GM18867 (cell line): ENCODE data around the gene HOXA5.

Experiments
- ATAC-seq: cut with Tn5 transposase; IDR thresholded peaks from one replicate; pipeline ENCODE4 v1.9.1; 2021; ENCODE audit warnings: mild to moderate bottlenecking, moderate library complexity; ENCODE audit not compliant: unreplicated experiment

Gene HOXA5

GRCh38 chr7:27109466-27110185 lies 33.9 kb downstream of the HOXA5 start:
- no peak for ATAC-seq

DNA sequence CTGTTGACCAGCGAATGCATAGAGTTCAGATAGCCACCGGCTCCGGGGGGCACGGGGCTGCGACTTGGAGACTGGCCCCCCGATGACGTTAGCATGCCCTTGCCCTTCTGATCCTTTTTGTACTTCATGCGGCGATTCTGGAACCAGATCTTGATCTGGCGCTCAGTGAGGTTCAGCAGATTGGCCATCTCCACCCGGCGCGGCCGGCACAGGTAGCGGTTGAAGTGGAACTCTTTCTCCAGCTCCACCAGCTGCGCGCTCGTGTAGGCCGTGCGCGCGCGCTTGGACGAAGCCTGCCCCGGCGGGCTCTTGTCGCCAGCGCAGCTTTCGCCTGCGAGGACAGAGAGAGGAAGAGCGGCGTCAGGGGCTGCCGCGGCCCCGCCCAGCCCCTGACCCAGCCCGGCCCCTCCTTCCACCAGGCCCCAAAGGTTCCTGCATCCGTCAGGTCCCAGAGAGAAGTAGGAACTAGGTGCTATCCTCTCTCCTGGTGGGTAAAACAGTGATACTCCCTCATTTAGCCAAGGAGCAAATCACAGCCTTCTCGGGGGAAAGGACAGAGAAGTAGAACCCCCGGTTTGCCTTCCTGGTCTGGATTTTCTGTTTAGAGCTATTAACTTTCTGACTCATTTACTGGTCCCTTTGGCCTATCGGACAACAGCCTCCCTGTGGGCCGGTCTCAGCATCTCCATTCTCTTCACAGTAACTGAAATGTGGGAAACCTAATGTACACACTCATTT lies 34.9 kb downstream of the HOXA5 start:
- ATAC-seq: no peak

DNA sequence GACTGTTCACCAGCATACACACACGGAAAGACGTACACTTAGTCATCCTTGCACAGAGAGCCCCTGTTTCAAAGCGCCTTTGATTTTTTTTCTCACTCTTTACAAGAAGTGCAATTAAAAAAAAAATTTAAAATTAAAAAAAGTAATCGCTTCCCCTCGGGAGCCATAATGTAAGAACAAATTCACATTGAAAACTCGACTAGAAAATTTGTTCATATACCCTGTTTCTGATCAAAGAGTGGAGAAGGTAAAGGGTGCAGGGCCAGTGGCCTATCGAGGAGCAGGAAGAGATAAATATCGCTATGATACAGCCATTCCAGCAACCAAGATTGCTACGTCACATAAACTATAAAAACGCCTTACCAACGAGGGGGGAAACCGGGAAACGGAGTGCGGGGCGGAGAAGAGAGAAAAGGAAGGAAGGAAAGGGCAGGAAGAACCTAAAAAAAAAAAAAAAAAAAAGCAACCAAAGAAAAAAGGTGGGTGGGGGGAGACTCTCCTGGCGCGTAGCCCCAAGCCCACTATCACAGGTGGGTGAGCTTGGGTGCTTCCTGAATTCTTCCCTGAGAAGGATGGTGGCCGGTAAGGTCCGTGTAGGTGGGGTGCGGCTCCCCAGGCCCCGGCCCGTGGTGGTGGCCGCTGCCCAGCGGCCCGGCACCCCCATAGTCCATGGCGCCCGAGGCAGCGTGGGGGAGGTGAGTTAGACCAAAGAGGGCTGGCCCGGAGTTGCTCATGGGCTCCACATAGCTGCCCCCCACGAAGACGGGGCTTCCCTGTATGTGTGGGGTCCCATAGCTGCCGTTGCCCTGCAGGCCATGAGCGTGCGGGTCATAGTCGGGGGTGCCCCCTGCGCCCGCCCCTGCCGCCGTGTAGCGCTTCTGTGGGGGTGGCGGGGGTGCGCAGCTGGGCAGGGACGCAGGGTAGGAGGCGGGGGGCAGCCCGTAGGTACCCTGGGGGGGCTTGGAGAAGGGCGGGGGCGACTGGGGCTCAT lies 35.8 kb downstream of the HOXA5 start:
- ATAC-seq: no peak

DNA sequence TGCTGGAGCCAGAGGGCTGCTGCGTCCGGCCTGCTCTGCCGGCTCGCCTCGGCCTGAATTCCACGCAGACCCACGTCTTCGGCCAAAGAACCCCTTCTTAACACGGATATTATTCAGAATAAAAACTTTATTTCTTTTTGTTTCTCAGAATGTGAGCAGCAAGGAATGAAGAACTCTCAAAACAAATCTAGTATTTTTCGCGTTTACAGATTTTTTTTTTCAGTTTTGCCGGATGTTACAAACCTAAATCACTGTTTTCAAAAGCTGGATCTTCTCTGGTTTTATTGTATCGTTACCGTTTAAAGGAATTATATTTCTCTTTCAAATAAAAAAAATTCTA lies 36.6 kb downstream of the HOXA5 start:
- no peak for ATAC-seq

- ATAC-seq: no peak
Measured at GRCh38 chr7:27106181-27106900, 37.1 kb downstream of the HOXA5 start.

DNA sequence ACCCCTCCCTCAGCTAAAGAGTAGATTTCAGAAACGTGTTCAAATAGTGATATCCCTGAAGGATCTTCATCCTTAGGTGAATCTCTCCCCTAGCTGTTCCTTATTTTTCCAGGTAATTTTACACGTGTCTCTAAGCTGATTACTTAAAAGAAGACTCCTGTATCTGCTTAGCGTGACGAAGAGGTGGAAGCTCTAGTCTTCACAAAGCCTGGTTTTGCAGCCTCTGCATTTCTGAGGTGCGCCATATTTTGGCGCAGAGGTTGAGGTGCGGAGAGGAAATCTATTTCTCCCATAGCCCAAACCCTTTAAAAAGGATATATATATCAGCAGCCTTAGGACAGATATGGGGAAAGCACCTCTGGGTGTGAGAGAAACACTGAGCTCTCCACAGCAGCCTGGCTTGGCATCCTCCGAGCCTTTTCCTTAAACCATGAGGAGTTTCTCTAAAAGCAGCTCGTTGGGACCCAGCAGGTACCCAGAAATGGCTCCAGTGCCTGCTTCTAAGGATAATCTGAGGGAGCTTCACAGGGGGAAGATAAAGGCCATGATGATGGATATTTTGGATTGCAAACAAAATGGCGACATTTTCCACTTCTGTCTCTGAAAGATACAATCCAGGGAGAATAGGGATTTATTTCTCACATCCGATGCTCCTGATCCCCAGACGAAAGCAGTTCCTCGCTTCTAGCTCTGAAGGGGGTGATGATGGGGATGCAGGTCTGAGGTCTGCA lies 38.0 kb downstream of the HOXA5 start:
- ATAC-seq: no peak

- no peak for ATAC-seq
Measured at GRCh38 chr7:27104341-27105058, 39.0 kb downstream of the HOXA5 start.

DNA sequence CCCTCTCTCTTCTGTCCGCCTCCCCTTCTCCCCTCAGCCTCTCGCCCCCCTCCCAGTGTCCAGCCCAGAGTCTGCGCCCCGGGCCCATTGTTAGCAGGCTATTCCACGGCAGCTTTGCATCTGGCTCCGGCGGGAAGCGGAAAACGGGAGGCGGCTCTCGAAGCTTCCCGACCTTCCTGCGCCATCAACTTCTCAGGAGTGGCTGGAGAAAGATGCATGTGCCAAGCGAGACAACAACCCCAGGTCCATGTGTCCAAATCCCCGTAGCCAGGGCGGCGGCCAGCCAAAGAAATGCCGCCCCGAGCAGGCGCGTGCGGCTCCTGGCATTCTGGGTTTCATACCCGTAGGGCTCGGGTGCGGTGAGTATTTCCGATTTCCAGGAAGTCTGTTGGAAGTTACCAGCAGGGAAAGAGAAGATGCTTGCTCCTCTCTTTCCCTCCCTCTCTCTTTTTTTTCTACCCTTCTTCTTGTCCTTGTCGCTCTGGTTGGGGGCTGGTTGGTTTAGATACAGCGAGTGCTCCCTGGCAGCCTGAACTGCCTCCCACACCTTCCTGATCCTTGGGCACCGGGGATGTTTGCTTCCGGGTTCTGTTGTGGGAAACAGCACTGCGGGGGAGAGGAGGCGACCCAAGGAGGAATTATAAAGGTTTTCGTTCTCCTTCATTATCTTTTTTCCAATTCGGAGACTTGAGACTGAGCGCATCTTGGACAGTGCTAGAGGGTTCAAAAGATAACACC lies 39.8 kb downstream of the HOXA5 start:
- no peak for ATAC-seq

GRCh38 chr7:27102581-27103442 lies 40.7 kb downstream of the HOXA5 start, which contains the start of gene HOXA2:
Gene HOXA2, minus strand, starts transcription at chr7:27102683. Its CDS starts 183 bp downstream, at chr7:27102500.
- ATAC-seq: no peak

DNA sequence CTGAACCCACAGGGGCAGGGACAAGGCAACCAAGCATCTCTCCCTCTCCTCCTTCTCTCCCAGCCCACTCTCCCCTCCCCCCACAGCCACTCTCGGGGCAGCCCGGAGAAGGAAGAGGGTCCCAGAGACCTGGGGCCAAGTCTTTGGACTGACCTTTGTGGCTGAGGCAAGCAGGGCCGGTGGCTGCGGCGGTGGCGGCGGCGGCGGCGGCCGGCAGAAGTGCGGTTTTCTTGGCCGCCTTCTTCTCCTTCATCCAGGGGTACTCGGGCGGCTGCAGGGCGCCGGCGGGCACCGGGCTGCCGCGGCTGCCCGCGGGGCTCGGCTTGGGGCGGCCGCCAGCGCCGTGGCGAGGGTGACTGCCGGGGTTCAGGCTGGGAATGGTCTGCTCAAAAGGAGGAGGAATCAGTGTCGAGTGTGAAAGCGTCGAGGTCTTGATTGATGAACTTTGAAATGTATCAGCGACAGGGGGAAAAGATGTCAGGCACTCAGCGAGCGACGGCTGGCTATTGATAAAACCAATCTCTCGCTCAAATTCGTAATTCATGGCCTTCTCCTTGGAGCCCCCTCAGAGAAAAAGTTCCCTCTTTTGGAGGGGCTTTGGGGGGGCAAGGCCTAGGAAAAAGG lies 41.4 kb downstream of the HOXA5 start:
- ATAC-seq: no peak

DNA sequence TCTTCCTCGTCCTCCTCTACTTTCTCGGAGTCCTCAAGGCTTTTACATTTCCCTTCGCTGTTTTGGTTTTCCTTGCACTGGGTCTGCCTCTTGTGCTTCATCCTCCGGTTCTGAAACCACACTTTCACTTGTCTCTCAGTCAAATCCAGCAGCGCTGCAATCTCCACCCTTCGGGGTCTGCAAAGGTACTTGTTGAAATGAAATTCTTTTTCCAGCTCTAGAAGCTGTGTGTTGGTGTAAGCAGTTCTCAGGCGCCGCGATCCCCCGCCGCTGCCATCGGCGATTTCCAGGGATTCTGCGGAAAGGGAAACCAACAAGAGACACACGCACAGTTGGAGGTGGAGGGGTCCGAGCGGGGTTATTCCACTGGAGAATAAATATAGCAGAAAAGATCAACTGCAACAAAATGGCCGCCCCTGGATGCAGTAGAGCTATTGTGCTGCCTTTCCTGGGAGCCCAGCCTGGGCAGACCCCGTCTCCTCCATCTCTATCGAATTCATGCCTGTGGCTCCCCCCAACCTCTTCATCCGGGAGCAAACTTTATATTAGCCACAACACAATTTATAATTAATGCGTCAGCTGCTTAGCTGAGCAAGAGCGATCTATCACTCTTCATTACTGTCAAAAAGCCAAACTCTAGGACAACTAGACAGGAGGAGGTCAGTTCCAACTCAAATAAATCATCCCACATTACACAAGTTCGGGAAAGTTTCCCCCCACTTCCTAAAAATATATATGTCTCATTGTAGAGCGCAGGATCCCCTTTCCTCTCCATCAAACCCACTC lies 42.1 kb downstream of the HOXA5 start:
- no peak for ATAC-seq

DNA sequence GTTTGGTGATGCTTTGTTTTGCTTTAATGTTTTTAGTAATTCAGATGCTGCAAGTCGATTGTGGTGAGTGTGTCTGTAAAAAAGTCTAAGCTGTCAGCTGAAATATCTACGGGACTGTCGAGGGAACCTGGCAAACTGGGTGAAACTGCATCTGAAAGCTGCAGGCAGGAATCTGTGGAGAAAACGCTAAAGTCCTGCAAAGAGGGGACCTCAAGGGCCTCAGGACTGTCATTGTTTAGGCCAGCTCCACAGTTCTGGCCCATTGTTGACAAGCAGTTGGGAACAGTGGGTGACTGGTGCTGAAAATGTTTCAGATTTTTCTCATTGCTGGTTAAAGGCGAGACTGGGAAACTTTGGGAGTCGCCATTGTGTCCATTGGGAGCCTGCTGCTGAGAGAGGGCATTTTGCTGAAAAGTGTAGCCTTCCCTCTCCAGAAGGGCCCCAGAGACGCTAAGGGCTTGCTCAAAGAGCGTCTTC lies 42.7 kb downstream of the HOXA5 start:
- no peak for ATAC-seq

DNA sequence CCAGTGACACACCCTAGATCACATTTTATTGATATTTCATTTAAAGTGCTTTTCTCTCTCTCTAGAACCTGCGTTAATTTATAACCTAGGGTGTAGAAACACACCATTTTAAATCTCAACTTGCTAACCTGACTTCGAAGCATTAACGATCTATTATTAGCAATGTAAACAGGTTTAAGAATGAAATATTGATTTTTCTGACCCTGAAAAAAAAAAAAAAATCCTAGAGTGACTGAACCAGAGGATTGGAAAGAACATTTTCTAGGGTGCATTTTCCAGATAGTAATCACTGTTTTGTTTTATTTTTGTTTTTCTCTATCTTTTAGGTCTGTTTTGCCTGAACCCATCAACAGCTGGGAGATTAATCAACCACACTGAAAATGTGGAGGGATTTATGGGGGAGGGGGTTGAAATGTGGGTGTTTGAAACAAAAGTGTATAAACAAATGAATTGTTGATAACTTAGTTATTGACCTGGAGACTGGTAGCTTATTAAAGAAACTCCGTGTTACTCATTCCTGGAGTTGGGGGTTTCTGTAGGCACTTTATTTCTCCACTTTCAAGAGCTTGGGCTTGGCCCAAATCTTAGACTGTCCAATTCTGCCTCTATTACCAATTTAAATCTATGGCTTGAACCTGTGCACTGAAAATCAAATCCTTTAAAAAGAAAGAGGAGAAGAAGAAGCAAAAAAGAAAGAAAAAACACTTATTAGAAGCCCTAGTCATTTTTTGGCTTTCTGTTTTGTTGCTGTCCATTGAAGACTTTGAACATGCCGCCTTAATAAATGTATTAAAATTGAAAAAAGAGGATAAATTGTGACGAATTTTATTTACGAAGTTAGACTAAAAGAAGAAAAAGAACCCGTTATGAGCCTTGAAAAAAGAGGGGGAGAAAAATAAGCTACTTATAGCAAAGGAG lies 43.8 kb downstream of the HOXA5 start:
- ATAC-seq: no peak

DNA sequence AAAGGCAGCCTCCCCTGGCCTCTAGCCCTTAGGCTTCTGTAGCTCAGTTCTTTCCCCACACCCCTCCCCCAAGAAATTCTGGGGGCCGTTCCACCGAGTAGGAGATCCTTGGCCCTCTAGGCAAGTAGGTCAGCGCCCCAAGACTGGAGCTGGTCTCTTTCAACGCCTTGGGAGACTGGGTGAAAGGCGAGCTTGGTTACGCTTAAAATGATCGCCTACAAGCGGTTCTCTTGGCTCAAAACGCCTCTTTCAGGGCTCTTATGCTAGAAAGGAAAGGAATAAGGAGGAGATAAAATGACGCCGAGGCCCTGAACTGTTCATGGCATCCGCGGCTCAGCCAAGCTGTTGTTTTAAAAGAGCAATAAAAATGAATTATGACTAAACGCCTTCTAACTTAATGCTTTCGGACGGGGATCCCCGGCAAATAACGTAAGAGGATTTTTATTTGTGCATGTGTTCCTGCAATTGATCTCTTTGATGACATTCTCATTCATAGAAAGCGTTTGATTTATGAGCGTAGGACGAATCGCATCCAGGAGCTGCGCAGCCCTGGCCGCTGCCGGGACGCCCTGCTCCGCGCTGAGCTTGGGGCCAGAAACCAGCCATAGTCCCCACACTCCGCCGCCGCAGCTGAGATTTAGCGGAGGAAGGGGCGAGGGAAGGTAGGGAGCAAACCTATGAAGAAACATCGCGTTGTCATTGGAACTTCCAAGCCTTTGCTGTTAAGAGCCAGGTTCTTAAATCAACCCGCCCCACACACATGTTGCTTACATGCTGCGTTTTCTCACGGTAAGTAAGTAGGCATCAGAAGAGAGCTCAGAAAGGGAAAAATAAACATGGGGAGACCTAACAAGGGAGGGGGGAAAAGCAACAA lies 44.7 kb downstream of the HOXA5 start:
- no peak for ATAC-seq
